ENCODE data around the gene SLC39A3.

Gene SLC39A3

GRCh38 chr19:2739602-2740313, at the start of gene SLC39A3:
TSS of gene SLC39A3 (minus strand) at chr19:2740017. CDS start at chr19:2737257, 2,760 bp downstream.
- no peaks in the 10 kb centered on the region for H3K27me3 ChIP-seq (ENCODE audit: low read depth)
- peak; percentile 92 to 100 for DNase-seq (ENCODE audit: low spot score in 2 of 2)
- in situ Hi-C loops (cut with MboI; ENCODE audit: low sequenced_read_pairs) = no loop called here

DNA sequence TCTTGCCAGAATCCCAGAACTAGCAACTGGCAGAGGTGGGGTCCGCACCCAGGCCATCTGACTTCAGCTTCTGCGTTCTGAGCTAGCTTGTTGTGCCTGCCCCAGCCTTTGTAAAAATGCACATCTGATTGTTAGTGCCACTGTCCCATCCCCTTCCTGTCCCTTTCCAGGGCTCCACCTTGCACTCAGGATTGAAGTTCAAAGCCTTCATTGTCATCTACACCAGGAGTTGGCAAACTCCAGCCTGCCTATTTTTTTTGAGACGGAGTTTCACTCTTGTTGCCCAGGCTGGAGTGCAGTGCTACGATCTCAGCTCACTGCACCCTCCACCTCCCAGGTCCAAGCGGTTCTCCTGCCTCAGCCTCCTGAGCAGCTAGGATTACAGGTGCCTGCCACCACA, 48.4 kb upstream of the SLC39A3 start:
- Histone ChIP-seq H3K4me3 (no peak overlapping the region), H3K9me3 (no peaks in the 10 kb centered on the region), H3K4me1 (peaks cover 10% of the 10 kb centered on the region), H3K27me3 (ENCODE audit: low read depth) (no peaks in the 10 kb centered on the region), H3K36me3 (replicated peaks) (peaks cover 53% of the 10 kb centered on the region)
- no peak for DNase-seq (ENCODE audit: low spot score in 2 of 2)
- in situ Hi-C loops (cut with MboI; ENCODE audit: low sequenced_read_pairs) = no loop called here

More at GRCh38 chr19:2739602-2740313, at the start of gene SLC39A3:
- Histone ChIP-seq H3K4me3 (peak within 1 kb of the TSS; percentile 65), H3K36me3 (replicated peaks) (peaks cover 11% of the 10 kb centered on the region), H3K4me1 (no peaks in the 10 kb centered on the region), H3K9me3 (no peaks in the 10 kb centered on the region)

DNA sequence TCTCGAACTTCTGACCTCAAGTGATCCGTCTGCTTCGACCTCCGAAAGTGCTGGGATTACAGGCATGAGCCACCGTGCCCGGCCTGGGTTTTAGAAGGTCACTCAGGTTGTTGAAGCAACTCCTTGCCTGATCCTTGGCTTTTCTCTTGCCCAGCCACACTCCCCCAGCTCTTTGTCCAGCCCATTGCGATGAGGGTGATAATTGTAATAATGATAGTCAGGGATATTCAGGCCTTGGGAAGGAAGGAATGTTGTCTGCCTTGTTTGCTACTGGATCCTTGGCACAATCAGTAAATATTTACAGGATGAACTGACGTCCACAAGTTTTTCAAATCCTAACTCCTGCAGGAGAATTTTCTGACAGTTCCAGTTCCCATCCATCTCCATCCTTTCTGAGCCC, 47.3 kb upstream of the SLC39A3 start:
- peaks cover 12% of the 10 kb centered on the region for H3K4me1 ChIP-seq
- in situ Hi-C loops (cut with MboI; ENCODE audit: low sequenced_read_pairs) = no loop called here
- H3K4me3 ChIP-seq = no peak overlapping the region; the same call in 1 of the 2 replicates
- H3K36me3 ChIP-seq (replicated peaks) = peaks cover 50% of the 10 kb centered on the region
- no peaks in the 10 kb centered on the region for H3K9me3 ChIP-seq
- no peaks in the 10 kb centered on the region for H3K27me3 ChIP-seq (ENCODE audit: low read depth)
- no peak for DNase-seq (ENCODE audit: low spot score in 2 of 2)

DNA sequence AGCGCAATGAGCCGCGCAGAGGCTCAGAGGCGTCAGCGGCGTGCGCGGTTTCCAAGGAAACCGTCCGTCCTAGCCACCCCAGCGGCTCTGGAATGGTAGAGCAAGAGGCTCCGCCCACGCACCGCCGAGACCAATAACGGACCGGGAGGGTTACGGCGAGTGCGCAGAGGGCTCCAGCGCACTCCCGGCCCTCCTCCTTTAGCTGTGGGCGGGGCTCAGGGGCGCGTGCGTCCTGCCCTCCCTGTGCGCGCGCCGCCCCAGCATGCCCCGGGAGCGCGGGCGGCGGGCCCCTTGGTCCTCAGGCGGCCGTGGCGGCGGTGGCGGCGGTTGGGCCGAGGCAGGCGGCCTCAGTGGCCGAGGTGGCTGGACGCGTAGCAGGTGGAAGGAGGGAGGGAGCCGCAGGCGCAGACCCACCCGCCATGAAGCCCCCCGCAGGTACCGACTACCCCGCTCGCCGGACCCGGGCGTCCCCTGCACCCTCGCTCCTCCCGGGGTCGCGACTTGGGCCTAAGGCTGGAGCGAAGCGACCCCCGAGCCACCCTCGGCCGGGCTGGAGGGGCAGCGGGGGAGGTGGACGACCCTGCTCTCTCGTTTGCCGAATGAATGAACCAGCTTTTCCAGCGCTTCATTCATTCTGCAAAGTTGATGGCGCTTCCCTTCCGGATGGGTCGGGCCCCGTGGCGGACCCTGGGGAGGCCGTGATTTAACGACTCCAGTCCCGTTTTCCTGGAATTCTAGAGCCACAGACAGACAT, 45.6 kb upstream of the SLC39A3 start, which contains the start of gene THOP1:
Gene THOP1 (plus strand): TSS at position 260 of the 754 bp plus-strand sequence. CDS start 160 bp downstream, at position 420.
- Histone ChIP-seq H3K9me3 (no peaks in the 10 kb centered on the region), H3K36me3 (replicated peaks) (peaks cover 41% of the 10 kb centered on the region), H3K4me1 (peaks cover 20% of the 10 kb centered on the region), H3K27me3 (ENCODE audit: low read depth) (no peaks in the 10 kb centered on the region), H3K4me3 (peak within 1 kb of the TSS; percentile 94)
- peak; percentile 99 to 100 for DNase-seq (ENCODE audit: low spot score in 2 of 2)
- in situ Hi-C loops (cut with MboI; ENCODE audit: low sequenced_read_pairs) = no loop called here

DNA sequence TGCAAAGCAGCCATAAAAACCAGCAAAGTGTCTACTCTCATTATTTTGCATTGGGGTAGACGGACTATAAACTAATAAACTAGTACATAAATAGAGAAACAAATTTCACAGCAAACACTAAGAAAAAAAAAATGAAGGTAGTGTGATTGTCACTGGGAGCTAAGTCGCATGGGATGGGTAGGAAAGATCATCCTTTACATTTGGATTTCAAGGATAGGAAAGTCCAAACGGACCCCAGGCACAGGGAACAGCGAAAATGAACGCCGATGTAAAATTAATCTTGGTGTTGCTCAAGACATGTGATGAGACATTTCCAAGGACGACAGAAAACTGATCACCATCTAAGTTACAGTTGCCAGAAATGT, 43.9 kb upstream of the SLC39A3 start:
- Histone ChIP-seq H3K27me3 (ENCODE audit: low read depth) (no peaks in the 10 kb centered on the region), H3K36me3 (replicated peaks) (peaks cover 37% of the 10 kb centered on the region), H3K4me1 (peaks cover 20% of the 10 kb centered on the region), H3K4me3 (no peak overlapping the region), H3K9me3 (no peaks in the 10 kb centered on the region)
- in situ Hi-C loops (cut with MboI; ENCODE audit: low sequenced_read_pairs) = no loop called here
- DNase-seq (ENCODE audit: low spot score in 2 of 2) = no peak

GRCh38 chr19:2782936-2783780, 43.3 kb upstream of the SLC39A3 start, which contains the start of gene SGTA:
TSS of gene SGTA (minus strand) at chr19:2783273. CDS start at chr19:2769068, 14,205 bp downstream.
- Histone ChIP-seq H3K4me3 (peak within 1 kb of the TSS; percentile 88), H3K27me3 (ENCODE audit: low read depth) (no peaks in the 10 kb centered on the region), H3K9me3 (no peaks in the 10 kb centered on the region), H3K36me3 (replicated peaks) (peaks cover 34% of the 10 kb centered on the region), H3K4me1 (peaks cover 20% of the 10 kb centered on the region)
- peak; percentile 98 for DNase-seq (ENCODE audit: low spot score in 2 of 2)
- in situ Hi-C loops (cut with MboI; ENCODE audit: low sequenced_read_pairs) = no loop called here

- Histone ChIP-seq H3K4me1 (peaks cover 20% of the 10 kb centered on the region), H3K9me3 (no peaks in the 10 kb centered on the region), H3K36me3 (replicated peaks) (peaks cover 30% of the 10 kb centered on the region), H3K27me3 (ENCODE audit: low read depth) (no peaks in the 10 kb centered on the region), H3K4me3 (peak overlapping the region; percentile 88)
- DNase-seq (ENCODE audit: low spot score in 2 of 2) = no peak
- in situ Hi-C loops (cut with MboI; ENCODE audit: low sequenced_read_pairs) = no loop called here
Observed at GRCh38 chr19:2782329-2782935, 42.6 kb upstream of the SLC39A3 start.

DNA sequence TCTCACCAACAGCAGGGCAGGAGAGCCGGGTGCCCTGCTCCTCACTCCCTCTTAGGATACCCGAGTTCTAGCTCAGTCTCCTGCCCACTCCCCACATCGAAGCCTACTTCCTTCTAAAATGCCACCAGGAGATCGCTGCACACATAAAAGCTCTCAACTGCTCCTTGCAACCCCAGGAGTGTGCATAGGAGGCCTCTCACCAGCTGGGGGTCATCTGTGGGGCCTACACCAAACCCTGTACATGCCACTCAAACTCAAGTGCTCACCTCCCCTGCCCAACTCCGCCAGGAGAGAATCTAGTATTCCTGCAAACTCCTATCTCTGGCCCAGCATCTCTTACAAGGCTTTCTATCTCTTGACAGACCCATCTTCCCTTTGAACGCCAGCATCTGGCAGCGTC, 40.5 kb upstream of the SLC39A3 start:
- Histone ChIP-seq H3K4me3 (no peak overlapping the region), H3K4me1 (peaks cover 14% of the 10 kb centered on the region), H3K27me3 (ENCODE audit: low read depth) (no peaks in the 10 kb centered on the region), H3K36me3 (replicated peaks) (peaks cover 31% of the 10 kb centered on the region), H3K9me3 (no peaks in the 10 kb centered on the region)
- DNase-seq (ENCODE audit: low spot score in 2 of 2) = no peak
- in situ Hi-C loops (cut with MboI; ENCODE audit: low sequenced_read_pairs) = no loop called here

GRCh38 chr19:2779121-2779740, 39.4 kb upstream of the SLC39A3 start:
- in situ Hi-C loops (cut with MboI; ENCODE audit: low sequenced_read_pairs) = no loop called here
- Histone ChIP-seq H3K9me3 (no peaks in the 10 kb centered on the region), H3K4me1 (peaks cover 14% of the 10 kb centered on the region), H3K4me3 (no peak overlapping the region), H3K36me3 (replicated peaks) (peaks cover 31% of the 10 kb centered on the region), H3K27me3 (ENCODE audit: low read depth) (no peaks in the 10 kb centered on the region)
- no peak for DNase-seq (ENCODE audit: low spot score in 2 of 2)

- peaks cover 9% of the 10 kb centered on the region for H3K4me1 ChIP-seq
- no peaks in the 10 kb centered on the region for H3K27me3 ChIP-seq (ENCODE audit: low read depth)
- H3K36me3 ChIP-seq (replicated peaks) = peaks cover 31% of the 10 kb centered on the region
- in situ Hi-C loops (cut with MboI; ENCODE audit: low sequenced_read_pairs) = no loop called here
- no peak for DNase-seq (ENCODE audit: low spot score in 2 of 2)
- no peak overlapping the region for H3K4me3 ChIP-seq
- no peaks in the 10 kb centered on the region for H3K9me3 ChIP-seq
Observed at GRCh38 chr19:2777952-2778683, 38.3 kb upstream of the SLC39A3 start.

GRCh38 chr19:2775556-2776430, 36.0 kb upstream of the SLC39A3 start:
- no peaks in the 10 kb centered on the region for H3K4me1 ChIP-seq
- H3K36me3 ChIP-seq (replicated peaks) = peaks cover 35% of the 10 kb centered on the region
- no peak for DNase-seq (ENCODE audit: low spot score in 2 of 2)
- no peak overlapping the region for H3K4me3 ChIP-seq
- in situ Hi-C loops (cut with MboI; ENCODE audit: low sequenced_read_pairs) = no loop called here
- H3K27me3 ChIP-seq (ENCODE audit: low read depth) = no peaks in the 10 kb centered on the region
- no peaks in the 10 kb centered on the region for H3K9me3 ChIP-seq
